GM12892 (cell line): Measurements from ENCODE around the gene CARD9.

ENCODE experiments used
- POLR2A ChIP-seq: IDR thresholded peaks from 2 replicates; pipeline ENCODE4 v1.6.1; 2011; ENCODE audit warnings: low read depth, low read length, control low read depth
- POLR2AphosphoS5 ChIP-seq: IDR thresholded peaks from 2 replicates; pipeline ENCODE4 v1.6.1; 2011; ENCODE audit warnings: low read depth, low read length, control low read depth
- TAF1 ChIP-seq: IDR thresholded peaks from 2 replicates; pipeline ENCODE4 v1.6.1; 2011; ENCODE audit warnings: low read depth, mild to moderate bottlenecking, control low read depth, low read length, borderline replicate concordance

DNA sequence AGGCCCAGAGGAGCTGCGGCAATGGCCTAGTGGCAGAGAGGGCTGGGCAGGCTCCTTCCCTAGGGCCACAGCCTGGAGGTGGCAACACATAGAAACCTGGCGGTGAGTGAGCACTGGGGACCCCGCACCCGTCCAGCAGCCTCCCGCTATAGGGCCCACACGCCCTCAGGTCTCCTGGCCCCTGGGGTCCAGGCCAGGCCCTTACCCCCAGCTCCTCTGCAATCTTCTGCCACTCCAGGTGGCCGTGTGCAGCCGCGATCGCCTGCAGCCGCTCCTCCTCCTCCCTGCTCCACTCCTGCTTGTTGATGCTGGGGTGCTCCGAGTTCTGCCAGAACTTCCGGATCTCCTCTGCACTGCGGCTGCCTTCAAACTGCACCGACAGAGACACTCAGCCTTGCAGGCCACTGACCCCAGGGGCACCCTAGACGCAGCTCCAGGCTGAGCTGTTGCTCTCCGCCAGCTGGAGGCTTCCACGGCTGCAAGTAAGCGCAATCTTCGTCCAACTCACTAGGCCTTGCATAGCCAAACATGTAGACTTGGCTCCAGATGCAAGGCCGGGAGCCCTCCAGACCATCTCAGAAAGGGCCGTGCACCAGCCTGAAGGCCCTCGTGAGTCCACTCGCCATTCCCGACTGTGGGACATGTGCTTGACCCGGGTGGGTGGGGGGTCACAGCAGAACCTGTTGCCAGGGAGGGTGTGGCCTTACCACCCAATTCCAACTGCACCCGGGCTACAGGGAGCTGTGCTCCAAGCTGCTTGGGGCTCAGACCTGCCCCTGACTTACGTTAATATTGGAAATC is 18.5 kb upstream of the CARD9 start:
- TF ChIP-seq POLR2AphosphoS5: no peak; the same call in 1 of the 2 replicates
- TF ChIP-seq POLR2A: no peak
- no peak for TF ChIP-seq TAF1
